Activated naive CD4-positive, alpha-beta T cell treated with anti-CD3 and anti-CD28 coated beads for 36 hours (primary cell): ENCODE results near the gene RRP8. TPM values are rescaled to one million over a fixed set of nuclear protein-coding genes. Genes with fewer than 3 reads are reported as not detected.
A peak's percentile ranks its signal among the peaks of the same experiment; 100 is the strongest.

Source experiments
- CTCF ChIA-PET: fragments of 350-600 bp; sonication (Branson Sonifier 250); formaldehyde crosslinking; loops from one replicate; lab custom pipeline; 2021; ENCODE audit warnings: antibody characterized with exemption; lab: Charles Lee
- DNase-seq: peaks from one replicate; pipeline ENCODE4 v3.0.0-alpha.2; 2020
- H3K27ac Mint-ChIP-seq: one replicate; pipeline ENCODE4 v1.8.0; 2021; ENCODE audit warnings: mild to moderate bottlenecking, mixed read lengths
- H3K27me3 Mint-ChIP-seq: one replicate; pipeline ENCODE4 v1.8.0; 2021; ENCODE audit warnings: low read depth, mixed read lengths
- H3K36me3 Mint-ChIP-seq: one replicate; pipeline ENCODE4 v1.8.0; 2021; ENCODE audit warnings: low read depth, mixed read lengths
- H3K4me1 Mint-ChIP-seq: one replicate; pipeline ENCODE4 v1.8.0; 2021; ENCODE audit warnings: low read depth, mixed read lengths
- H3K4me3 Mint-ChIP-seq: one replicate; pipeline ENCODE4 v1.8.0; 2021; ENCODE audit warnings: mild to moderate bottlenecking, moderate library complexity, mixed read lengths
- H3K9me3 Mint-ChIP-seq: one replicate; pipeline ENCODE4 v1.8.0; 2021; ENCODE audit warnings: mixed read lengths
- intact Hi-C: fragments of 100-400 bp; cut with micrococcal nuclease; formaldehyde crosslinking; loops from one replicate; pipeline ENCODE4 v1.15.1; 2023
- total RNA-seq, 2 experiments: library from RNA; stranded (reverse); gene quantifications; one replicate each; pipeline ENCODE4 v1.2.3, GENCODE V29; 2021

RRP8 gene
- total RNA-seq, 2 experiments from 2014 or later, result 31.9 to 33.5 TPM

DNA sequence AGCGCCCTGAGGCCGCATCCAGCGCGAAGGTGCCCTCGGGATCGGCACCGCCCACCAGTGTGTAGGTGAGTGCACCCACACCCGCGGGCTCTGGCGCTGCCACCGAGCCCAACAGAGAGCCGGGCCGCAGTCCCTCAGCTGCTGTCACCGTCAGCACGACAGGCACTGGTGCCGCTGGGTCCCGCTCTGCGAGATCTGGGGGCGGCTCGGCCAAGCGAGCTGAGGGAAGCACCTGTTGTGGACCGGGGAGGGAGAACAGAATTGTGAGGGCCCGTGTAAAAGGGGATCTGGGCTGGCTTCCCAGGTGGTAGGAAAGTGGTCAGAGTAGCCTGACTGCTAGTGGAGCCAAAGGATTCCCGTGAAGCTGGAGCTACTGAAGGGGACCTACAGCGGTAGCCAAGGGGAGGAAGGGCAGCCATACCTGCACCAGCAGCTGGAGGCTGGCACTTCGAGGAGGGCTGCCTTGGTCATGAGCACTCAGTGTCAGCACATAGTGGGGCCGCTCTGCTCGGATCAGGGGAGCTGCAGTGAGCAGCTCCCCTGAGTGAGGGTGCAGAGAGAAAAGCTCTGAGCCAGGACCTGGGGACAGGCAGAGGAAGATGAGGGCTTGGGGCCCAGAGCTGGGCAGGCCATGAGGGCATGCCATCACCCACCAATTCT is 27.3 kb upstream of the RRP8 start:
- intact Hi-C loops, result no loop called here
- Mint-ChIP-seq H3K27me3 (no peaks in the 10 kb centered on the region), H3K4me1 (peaks cover 19% of the 10 kb centered on the region), H3K36me3 (no peaks in the 10 kb centered on the region), H3K9me3 (no peaks in the 10 kb centered on the region), H3K27ac (no peak overlapping the region), H3K4me3 (no peak overlapping the region)
- CTCF ChIA-PET, result interaction anchor here (0.9 kb wide), 1 partner anchor 100 kb away, joined by 3 read pairs; no protein-coding TSS in a partner anchor
- DNase-seq, result no peak

DNA sequence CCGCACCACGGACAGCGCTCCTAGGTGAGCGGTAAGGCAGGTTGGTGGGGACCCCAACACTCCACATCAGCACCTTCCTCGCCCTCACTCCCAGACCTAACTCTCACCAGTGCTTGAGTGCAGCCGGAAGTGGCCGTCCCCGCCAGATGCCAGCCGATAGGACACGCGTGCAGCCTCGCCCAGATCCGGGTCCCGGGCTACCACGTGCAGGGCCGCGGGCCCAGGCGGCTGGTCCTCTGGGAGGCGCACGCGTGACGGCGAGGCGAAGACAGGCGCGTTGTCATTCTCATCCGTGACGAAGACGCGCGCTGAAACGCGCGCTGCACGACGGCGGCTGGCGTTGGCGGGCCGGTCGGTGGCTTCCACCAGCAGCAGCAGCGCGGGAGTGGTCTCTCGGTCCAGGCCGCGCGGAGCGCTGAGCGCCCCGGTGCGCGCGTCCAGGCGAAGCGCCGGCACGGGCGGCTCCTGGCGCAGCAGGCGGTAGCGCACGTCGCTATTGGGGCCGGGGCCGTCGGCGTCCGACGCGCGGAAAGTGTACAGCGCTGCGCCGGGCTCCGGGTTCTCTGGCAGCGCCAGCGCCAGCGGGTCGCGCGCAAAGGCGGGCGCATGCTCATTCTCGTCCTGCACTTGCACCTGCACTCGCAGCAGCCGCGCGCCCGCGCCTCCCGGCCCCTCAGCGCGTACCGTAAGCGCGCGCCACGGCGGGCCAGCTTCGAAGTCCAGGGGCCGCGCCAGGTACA is 26.6 kb upstream of the RRP8 start:
- CTCF ChIA-PET, result interaction anchor here (0.9 kb wide), 1 partner anchor 99 kb away, joined by 3 read pairs; no protein-coding TSS in a partner anchor
- peaks cover 19% of the 10 kb centered on the region for H3K4me1 Mint-ChIP-seq
- H3K27ac Mint-ChIP-seq, result no peak overlapping the region
- intact Hi-C loops, result no loop called here
- no peak overlapping the region for H3K4me3 Mint-ChIP-seq
- DNase-seq, result no peak
- no peaks in the 10 kb centered on the region for H3K36me3 Mint-ChIP-seq
- H3K9me3 Mint-ChIP-seq, result no peaks in the 10 kb centered on the region
- no peaks in the 10 kb centered on the region for H3K27me3 Mint-ChIP-seq

- Mint-ChIP-seq H3K27ac (no peak overlapping the region), H3K36me3 (no peaks in the 10 kb centered on the region), H3K27me3 (no peaks in the 10 kb centered on the region), H3K4me3 (no peak overlapping the region), H3K4me1 (peaks cover 19% of the 10 kb centered on the region), H3K9me3 (no peaks in the 10 kb centered on the region)
- CTCF ChIA-PET, result no interaction called here
- intact Hi-C loops, result no loop called here
- no peak for DNase-seq
Observed at GRCh38 chr11:6629573-6629891, 26.1 kb upstream of the RRP8 start.

DNA sequence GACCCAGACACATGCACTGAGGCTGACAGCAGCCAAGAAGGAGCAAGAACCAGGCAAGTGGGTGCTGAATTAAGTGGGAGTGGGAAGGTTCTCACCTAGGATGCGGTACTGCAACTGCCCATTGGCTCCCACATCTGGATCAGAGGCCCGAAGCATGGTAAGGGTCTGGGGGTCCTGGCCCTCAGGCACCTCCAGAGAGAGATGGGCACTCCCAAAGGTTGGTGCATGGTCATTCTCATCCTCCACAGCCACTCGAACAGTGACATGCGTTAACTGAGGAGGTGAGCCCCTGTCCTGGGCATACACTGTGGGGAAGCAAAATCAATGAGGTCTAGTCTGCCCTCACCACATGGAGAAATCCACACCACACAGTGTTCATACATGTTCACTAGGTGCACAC is 25.1 kb upstream of the RRP8 start:
- CTCF ChIA-PET, result interaction anchor here (1.5 to 1.8 kb wide), 2 partner anchors 10 to 55 kb away, joined by 3 to 6 read pairs; partner anchors contain the start of genes MRPL17 and TPP1
- Mint-ChIP-seq H3K27ac (no peak overlapping the region), H3K4me3 (no peak overlapping the region), H3K36me3 (no peaks in the 10 kb centered on the region), H3K4me1 (peaks cover 19% of the 10 kb centered on the region), H3K27me3 (no peaks in the 10 kb centered on the region), H3K9me3 (no peaks in the 10 kb centered on the region)
- intact Hi-C loops, result no loop called here
- no peak for DNase-seq

DNA sequence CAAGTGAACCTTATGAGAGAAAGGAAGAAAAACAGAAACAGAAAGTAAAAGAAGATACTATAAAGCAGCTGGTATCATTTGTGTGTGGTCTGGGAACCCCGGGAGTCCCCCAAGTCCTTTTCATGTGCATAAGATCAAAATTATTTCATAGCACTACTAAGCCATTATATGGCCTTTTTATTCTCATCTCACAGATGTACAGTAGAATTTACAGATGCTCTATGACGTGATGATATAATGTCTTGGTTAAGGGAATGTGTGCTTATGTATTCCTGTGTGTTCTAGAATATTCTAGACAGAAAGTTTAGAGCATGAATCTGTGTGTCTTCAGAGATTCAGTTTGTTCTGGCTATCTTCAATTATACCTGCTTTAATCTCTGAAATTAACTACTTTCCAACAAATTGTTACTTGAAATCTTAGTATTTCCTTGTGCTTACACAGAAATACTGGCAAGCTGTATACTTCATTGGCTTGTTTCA is 24.4 kb upstream of the RRP8 start:
- no peak overlapping the region for H3K4me3 Mint-ChIP-seq
- DNase-seq, result peak; percentile 55
- no peaks in the 10 kb centered on the region for H3K9me3 Mint-ChIP-seq
- intact Hi-C loops, result no loop called here
- no peaks in the 10 kb centered on the region for H3K36me3 Mint-ChIP-seq
- no peak overlapping the region for H3K27ac Mint-ChIP-seq
- CTCF ChIA-PET, result interaction anchor here (1.2 to 1.8 kb wide), 4 partner anchors 9 to 127 kb away, joined by 3 to 6 read pairs (median 4); partner anchors contain the start of genes MRPL17 and TPP1
- no peaks in the 10 kb centered on the region for H3K27me3 Mint-ChIP-seq
- H3K4me1 Mint-ChIP-seq, result peaks cover 19% of the 10 kb centered on the region

DNA sequence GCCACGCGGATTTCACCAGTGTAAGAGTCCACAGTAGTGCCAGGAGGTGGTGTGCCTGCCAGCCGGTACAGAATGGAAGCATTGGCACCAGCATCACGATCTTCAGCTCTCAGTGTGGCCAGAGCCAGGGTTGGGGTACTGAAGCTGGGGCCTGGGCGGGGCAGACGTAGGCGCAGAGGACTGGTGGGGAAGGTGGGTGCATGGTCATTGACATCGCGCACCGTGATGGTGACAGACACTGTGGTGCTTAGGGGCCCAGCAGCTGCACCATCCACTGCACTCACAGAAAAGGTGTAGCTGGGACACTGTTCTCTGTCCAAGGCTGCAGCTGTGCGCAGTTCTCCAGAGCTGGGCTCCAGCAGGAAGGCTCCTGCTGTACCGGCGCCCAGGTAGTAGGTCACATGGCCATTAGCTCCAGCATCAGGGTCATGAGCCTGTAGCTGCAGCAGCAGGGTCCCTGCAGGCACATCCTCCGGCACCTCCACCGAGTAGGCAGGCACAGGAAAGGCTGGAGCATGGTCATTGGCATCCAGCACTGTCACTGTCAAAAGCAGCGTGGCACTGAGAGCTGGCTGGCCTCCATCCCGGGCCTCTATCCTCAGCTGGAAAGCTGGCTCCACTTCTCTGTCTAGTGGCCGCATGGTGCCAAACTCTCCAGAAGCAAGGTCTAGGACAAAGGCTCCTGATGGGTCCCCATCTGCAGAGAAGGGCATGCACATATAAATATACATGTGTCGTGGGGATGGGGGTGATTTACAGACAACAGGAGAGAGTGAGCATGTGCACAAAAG is 23.8 kb upstream of the RRP8 start:
- intact Hi-C loops, result no loop called here
- H3K9me3 Mint-ChIP-seq, result no peaks in the 10 kb centered on the region
- H3K4me1 Mint-ChIP-seq, result peaks cover 19% of the 10 kb centered on the region
- H3K4me3 Mint-ChIP-seq, result no peak overlapping the region
- no peaks in the 10 kb centered on the region for H3K27me3 Mint-ChIP-seq
- CTCF ChIA-PET, result interaction anchor here (1.2 to 1.8 kb wide), 3 partner anchors 8 to 128 kb away, joined by 4 to 6 read pairs (median 4); partner anchors contain the start of gene TPP1
- no peak overlapping the region for H3K27ac Mint-ChIP-seq
- no peaks in the 10 kb centered on the region for H3K36me3 Mint-ChIP-seq
- DNase-seq, result no peak

- Mint-ChIP-seq H3K4me3 (no peak overlapping the region), H3K27me3 (no peaks in the 10 kb centered on the region), H3K36me3 (no peaks in the 10 kb centered on the region), H3K9me3 (no peaks in the 10 kb centered on the region), H3K27ac (no peak overlapping the region), H3K4me1 (peaks cover 19% of the 10 kb centered on the region)
- intact Hi-C loops, result no loop called here
- CTCF ChIA-PET, result interaction anchor here (0.6 kb wide), 1 partner anchor 50 kb away, joined by 4 read pairs; no protein-coding TSS in a partner anchor
- DNase-seq, result no peak
Observed at GRCh38 chr11:6625832-6626420, 22.5 kb upstream of the RRP8 start.

GRCh38 chr11:6625156-6625831 is 21.9 kb upstream of the RRP8 start:
- H3K4me3 Mint-ChIP-seq, result no peak overlapping the region
- H3K36me3 Mint-ChIP-seq, result no peaks in the 10 kb centered on the region
- intact Hi-C loops, result no loop called here
- no peak for DNase-seq
- no peaks in the 10 kb centered on the region for H3K27me3 Mint-ChIP-seq
- CTCF ChIA-PET, result interaction anchor here (0.6 kb wide), 1 partner anchor 50 kb away, joined by 4 read pairs; no protein-coding TSS in a partner anchor
- H3K9me3 Mint-ChIP-seq, result no peaks in the 10 kb centered on the region
- H3K27ac Mint-ChIP-seq, result no peak overlapping the region
- H3K4me1 Mint-ChIP-seq, result peaks cover 19% of the 10 kb centered on the region

DNA sequence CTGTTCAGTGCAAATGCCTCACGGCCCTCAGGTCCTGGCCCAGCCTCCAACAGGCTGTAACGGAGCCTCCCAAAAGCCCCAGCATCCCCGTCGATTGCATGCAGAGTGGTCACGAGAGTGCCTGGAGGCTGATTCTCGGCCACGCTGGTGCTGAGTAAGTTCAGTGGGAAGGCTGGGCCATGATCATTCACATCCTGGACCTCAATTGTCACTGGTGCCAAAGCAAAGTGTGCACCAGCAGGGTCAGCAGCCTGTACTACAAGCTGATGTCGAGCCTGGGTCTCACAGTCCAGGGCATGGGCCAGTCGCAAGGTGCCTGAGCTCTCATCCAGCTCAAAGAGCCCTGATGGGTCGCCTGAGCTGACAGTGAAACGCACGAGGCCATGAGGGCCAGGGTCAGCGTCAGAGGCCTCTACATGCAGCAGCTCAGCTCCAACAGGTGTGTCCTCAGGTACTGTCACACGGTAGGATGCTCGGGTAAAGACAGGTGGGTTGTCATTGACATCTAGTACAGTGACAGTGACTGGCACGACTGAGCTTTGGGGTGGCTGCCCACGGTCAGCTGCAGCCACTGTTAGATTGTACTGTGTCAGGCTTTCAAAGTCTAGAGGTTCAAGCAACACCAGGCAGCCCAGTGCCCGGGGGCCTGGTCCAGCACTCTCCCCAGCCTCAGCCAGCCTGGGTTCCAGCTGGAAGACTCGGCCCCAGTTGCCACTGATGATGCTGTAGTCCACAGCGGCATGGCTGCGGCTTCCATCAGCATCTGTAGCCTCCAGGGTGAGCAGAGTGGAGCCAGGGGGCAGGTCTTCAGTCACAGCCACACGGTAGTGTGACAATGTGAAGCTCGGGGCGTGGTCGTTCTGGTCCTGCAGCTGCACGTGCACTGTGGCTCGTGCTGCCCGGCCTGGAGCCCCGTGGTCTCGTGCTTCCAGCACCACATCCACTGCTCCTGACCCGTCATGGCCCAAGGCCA is 20.3 kb upstream of the RRP8 start:
- H3K9me3 Mint-ChIP-seq, result no peaks in the 10 kb centered on the region
- no peak overlapping the region for H3K4me3 Mint-ChIP-seq
- intact Hi-C loops, result no loop called here
- DNase-seq, result no peak
- CTCF ChIA-PET, result interaction anchor here (0.6 kb wide), 1 partner anchor 373 kb away, joined by 4 read pairs; no protein-coding TSS in a partner anchor
- H3K36me3 Mint-ChIP-seq, result no peaks in the 10 kb centered on the region
- H3K4me1 Mint-ChIP-seq, result peaks cover 19% of the 10 kb centered on the region
- no peaks in the 10 kb centered on the region for H3K27me3 Mint-ChIP-seq
- no peak overlapping the region for H3K27ac Mint-ChIP-seq

DNA sequence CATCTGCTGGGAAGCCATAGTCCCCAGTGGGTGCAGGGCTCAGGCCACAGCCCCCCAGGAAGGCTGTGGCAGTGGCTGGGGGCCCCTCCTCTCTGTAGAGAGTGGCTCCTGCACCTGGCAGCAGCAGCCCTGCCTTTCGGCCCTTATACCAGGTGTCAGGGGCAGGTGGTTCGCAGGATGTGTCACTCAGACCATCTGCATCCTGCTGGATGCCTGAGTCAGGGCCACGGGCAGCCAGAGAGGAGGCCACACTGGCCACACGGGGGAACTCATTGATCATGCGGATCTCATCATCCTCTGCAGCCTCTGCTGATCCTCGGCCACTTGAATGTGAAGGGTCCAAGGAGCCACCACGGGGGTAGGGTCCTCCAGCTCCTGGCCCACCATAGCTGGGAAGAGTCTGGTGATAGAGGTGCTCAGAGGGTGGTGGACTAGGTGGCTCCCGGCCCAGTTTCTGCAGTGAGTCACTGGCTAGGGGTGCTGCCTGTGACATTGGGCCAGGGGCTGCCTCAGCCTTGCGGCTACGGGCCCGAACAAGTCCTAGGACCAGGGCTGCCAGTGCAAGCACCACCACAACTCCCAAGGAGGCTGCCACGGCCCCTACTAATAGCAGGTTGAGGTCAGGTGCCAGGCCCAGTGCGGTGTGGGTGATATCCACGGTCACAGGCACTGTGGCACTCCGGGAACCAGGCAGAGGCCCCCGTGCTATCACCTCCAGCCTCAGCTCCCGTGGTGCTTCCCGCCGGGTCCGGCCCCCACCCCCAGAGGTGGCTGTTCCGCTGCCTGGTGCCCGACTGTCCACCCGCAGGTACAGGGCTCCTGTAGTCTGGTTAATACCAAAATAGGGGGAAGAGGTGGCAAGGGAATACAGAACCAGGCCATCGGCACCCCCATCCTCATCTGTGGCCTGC is 19.1 kb upstream of the RRP8 start:
- H3K27ac Mint-ChIP-seq, result no peak overlapping the region
- H3K4me1 Mint-ChIP-seq, result peaks cover 9% of the 10 kb centered on the region
- no peaks in the 10 kb centered on the region for H3K27me3 Mint-ChIP-seq
- no peaks in the 10 kb centered on the region for H3K9me3 Mint-ChIP-seq
- intact Hi-C loops, result no loop called here
- no peak for DNase-seq
- no peaks in the 10 kb centered on the region for H3K36me3 Mint-ChIP-seq
- no peak overlapping the region for H3K4me3 Mint-ChIP-seq
- CTCF ChIA-PET, result interaction anchor here (0.6 to 0.8 kb wide), 2 partner anchors 61 to 372 kb away, joined by 3 to 4 read pairs; partner anchors contain the start of gene MRPL17
